HEK293 (cell line): ENCODE results near the gene TMED1.
"Not testable (repeated sequence)": the region's sequence is repeated elsewhere in the genome, so short reads cannot be mapped to it uniquely, and the experiment has no call there.

ENCODE experiments used
- CTCF ChIA-PET: fragments of 350-600 bp; formaldehyde crosslinking; extraction: SDS; loops from one replicate; lab custom pipeline; 2021; ENCODE audit warnings: antibody characterized with exemption; lab: Yijun Ruan, JAX
- POLR2A ChIA-PET: fragments of 300-600 bp; formaldehyde crosslinking; extraction: SDS; loops from one replicate; lab custom pipeline; 2020; ENCODE audit warnings: antibody characterized with exemption, inconsistent platforms; lab: Yijun Ruan, JAX
- H3K27ac ChIP-seq: fragments of 200-500 bp; sonication (Bioruptor generic); 2 replicates; pipeline ENCODE4 v1.5.1; 2014; ENCODE audit warnings: low read depth, low read length, control low read depth, inconsistent platforms; ENCODE audit errors: extremely low read depth
- H3K36me3 ChIP-seq, 2 experiments: fragments of 200-500 bp in 1 of 2; sonication (Bioruptor generic) in 1 of 2; 1 replicate in 1 of 2; 2 replicates in 1 of 2; pipeline ENCODE4 v1.5.1; 2014 to 2017; ENCODE audit warnings: inconsistent platforms in 2 of 2, low read length in 2 of 2; ENCODE audit not compliant: control insufficient read depth in 2 of 2, insufficient read depth in 1 of 2
- H3K4me1 ChIP-seq: fragments of 200-500 bp; sonication (Bioruptor generic); 2 replicates; pipeline ENCODE4 v1.5.1; 2014; ENCODE audit warnings: mild to moderate bottlenecking, low read length, inconsistent platforms; ENCODE audit not compliant: control insufficient read depth, insufficient read depth
- H3K4me3 ChIP-seq: 2 replicates; pipeline ENCODE4 v1.5.1; 2011; ENCODE audit warnings: low read depth, mild to moderate bottlenecking, control low read depth, low read length, moderate library complexity
- H3K9me3 ChIP-seq: fragments of 200-500 bp; sonication (Bioruptor generic); 2 replicates; pipeline ENCODE4 v1.5.1; 2014; ENCODE audit warnings: low read depth, low read length, inconsistent platforms; ENCODE audit not compliant: control insufficient read depth, insufficient read depth
- BCL11A ChIP-seq: fragments of 450-650 bp; formaldehyde crosslinking; IDR thresholded peaks from 2 replicates; pipeline ENCODE4 v1.5.1; 2016; ENCODE audit warnings: low read depth, missing biosample characterization, missing genetic modification characterization
- EGR2 ChIP-seq: fragments of 450-650 bp; formaldehyde crosslinking; IDR thresholded peaks from 2 replicates; pipeline ENCODE4 v1.5.1; 2016; ENCODE audit warnings: low read depth, missing biosample characterization, missing genetic modification characterization
- TSHZ1 ChIP-seq: fragments of 450-650 bp; formaldehyde crosslinking; IDR thresholded peaks from 2 replicates; pipeline ENCODE4 v1.5.1; 2016; ENCODE audit warnings: missing biosample characterization, missing genetic modification characterization, borderline replicate concordance
- ZFHX2 ChIP-seq: fragments of 450-650 bp; formaldehyde crosslinking; conservative IDR thresholded peaks from 2 replicates; pipeline ENCODE4 v1.5.1; 2016; ENCODE audit warnings: missing biosample characterization, missing genetic modification characterization
- ZNF121 ChIP-seq: fragments of 450-650 bp; formaldehyde crosslinking; IDR thresholded peaks from 2 replicates; pipeline ENCODE4 v1.5.1; 2016; ENCODE audit warnings: missing biosample characterization, missing genetic modification characterization
- ZNF148 ChIP-seq: fragments of 450-650 bp; formaldehyde crosslinking; IDR thresholded peaks from 2 replicates; pipeline ENCODE4 v1.5.0; 2017; ENCODE audit warnings: missing biosample characterization, missing genetic modification characterization, borderline replicate concordance
- ZNF449 ChIP-seq: fragments of 450-650 bp; formaldehyde crosslinking; IDR thresholded peaks from 2 replicates; pipeline ENCODE4 v1.5.1; 2017; ENCODE audit warnings: missing biosample characterization, mild to moderate bottlenecking, missing genetic modification characterization, moderate library complexity
- ZNF514 ChIP-seq: fragments of 450-650 bp; formaldehyde crosslinking; IDR thresholded peaks from 2 replicates; pipeline ENCODE4 v1.5.1; 2016; ENCODE audit warnings: missing biosample characterization, missing genetic modification characterization
- ZNF621 ChIP-seq: fragments of 450-650 bp; formaldehyde crosslinking; IDR thresholded peaks from 2 replicates; pipeline ENCODE4 v1.5.1; 2017; ENCODE audit warnings: missing biosample characterization, missing genetic modification characterization
- ZNF624 ChIP-seq: fragments of 450-650 bp; formaldehyde crosslinking; IDR thresholded peaks from 2 replicates; pipeline ENCODE4 v1.5.1; 2017; ENCODE audit warnings: missing biosample characterization, missing genetic modification characterization
- ZNF664 ChIP-seq: fragments of 450-650 bp; formaldehyde crosslinking; IDR thresholded peaks from 2 replicates; pipeline ENCODE4 v1.5.1; 2016; ENCODE audit warnings: missing biosample characterization, missing genetic modification characterization
- ZNF670 ChIP-seq: fragments of 450-650 bp; formaldehyde crosslinking; IDR thresholded peaks from 2 replicates; pipeline ENCODE4 v1.5.1; 2016; ENCODE audit warnings: missing biosample characterization, missing genetic modification characterization, low read depth
- ZNF707 ChIP-seq: fragments of 450-650 bp; formaldehyde crosslinking; IDR thresholded peaks from 2 replicates; pipeline ENCODE4 v1.5.1; 2016; ENCODE audit warnings: missing biosample characterization, missing genetic modification characterization
- ZNF768 ChIP-seq: fragments of 450-650 bp; formaldehyde crosslinking; IDR thresholded peaks from 2 replicates; pipeline ENCODE4 v1.5.1; 2018; ENCODE audit warnings: missing biosample characterization, mild to moderate bottlenecking, missing genetic modification characterization
- ZSCAN4 ChIP-seq: fragments of 450-650 bp; formaldehyde crosslinking; IDR thresholded peaks from 2 replicates; pipeline ENCODE4 v1.5.1; 2017; ENCODE audit warnings: missing biosample characterization, missing genetic modification characterization
- TF ChIP-seq, protein P1 (sequence below): fragments of 450-650 bp; formaldehyde crosslinking; IDR thresholded peaks from 2 replicates; pipeline ENCODE4 v1.5.1; 2016; ENCODE audit warnings: missing biosample characterization, missing genetic modification characterization

The TMED1 gene

DNA sequence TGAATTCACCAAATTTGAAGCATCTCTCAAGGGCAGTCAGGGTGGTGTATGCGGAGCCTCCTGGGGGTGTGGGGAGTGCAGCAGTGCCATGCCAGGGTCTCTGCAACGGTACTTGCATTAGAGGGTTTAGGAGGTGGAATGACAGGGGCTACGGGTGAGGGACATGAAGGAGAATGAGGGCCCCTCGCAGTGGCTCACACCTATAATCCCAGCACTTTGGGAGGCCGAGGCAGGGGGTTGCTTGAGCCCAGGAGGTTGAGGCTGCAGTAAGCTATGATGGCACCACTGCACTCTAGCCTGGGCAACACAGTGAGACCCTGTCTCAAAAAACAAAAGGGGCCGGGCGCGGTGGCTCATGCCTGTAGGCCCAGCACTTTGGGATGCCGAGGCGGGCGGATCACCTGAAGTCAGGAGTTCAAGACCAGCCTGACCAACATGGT, 33.9 kb upstream of the TMED1 start:
- H3K4me3 ChIP-seq, H3K4me1 ChIP-seq, H3K27ac ChIP-seq, H3K9me3 ChIP-seq: not testable (repeated sequence)
- CTCF ChIA-PET = interaction anchor here (1.2 to 3.1 kb wide), 3 partner anchors 11 to 152 kb away, joined by 3 to 15 read pairs (median 9); partner anchors contain the start of gene DNM2
- POLR2A ChIA-PET = interaction anchor here (1.9 kb wide), 1 partner anchor 34 kb away, joined by 10 read pairs; the partner anchor contains the start of gene TMED1
- H3K36me3 ChIP-seq = peaks cover 5 to 12% of the 10 kb centered on the region in 2 experiments; a peak in 2 of 3 replicates
- TF ChIP-seq ZNF121 (tag by site-specific recombination) = peak; percentile 77

DNA sequence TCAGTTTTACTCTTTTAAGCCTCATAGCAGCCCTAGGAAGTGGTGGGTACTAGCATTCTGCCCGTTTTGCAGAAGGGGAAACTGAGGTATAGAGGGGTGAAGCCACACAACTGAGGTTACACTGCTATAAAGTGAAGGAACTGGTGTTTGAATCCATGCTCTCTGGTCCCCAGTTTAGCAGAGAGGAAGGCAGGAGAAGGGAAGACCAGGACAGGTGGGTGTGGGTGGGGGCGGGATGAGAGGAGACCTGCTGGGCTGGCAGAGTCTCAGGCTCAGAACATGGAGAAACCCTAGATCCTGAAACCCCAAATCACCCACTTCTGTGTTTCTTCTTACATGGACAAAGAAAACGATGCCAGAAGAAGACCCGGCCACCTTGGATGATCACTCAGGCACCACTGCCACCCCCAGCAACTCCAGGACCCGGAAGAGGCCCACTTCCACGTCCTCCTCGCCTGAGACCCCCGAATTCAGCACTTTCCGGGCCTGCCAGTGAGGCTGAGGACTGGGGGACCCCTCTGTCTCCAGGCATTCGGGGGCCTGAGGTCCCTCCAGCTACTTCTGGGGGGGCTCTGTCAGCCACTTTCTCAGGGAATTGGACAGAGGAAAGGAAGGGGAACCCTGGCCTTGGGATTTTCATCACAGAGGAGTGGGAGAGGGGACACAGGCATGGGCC, 33.0 kb upstream of the TMED1 start:
- Histone ChIP-seq H3K27ac (no peak overlapping the region), H3K36me3 (peaks cover 0 to 3% of the 10 kb centered on the region in 2 experiments; a peak in 1 of 3 replicates), H3K4me3 (no peak overlapping the region), H3K4me1 (no peaks in the 10 kb centered on the region), H3K9me3 (no peaks in the 10 kb centered on the region)
- ChIA-PET POLR2A (interaction anchor here (0.6 kb wide), 1 partner anchor 33 kb away, joined by 4 read pairs; the partner anchor contains the start of gene TMED1), CTCF (interaction anchor here (1.1 to 3.1 kb wide), 4 partner anchors 10 to 257 kb away, joined by 3 to 15 read pairs (median 4); partner anchors contain the start of gene DNM2)
- no peak for TF ChIP-seq ZNF624
- TF ChIP-seq ZNF664 (tag by site-specific recombination) = no peak
- peak; percentile 54 for TF ChIP-seq ZFHX2 (tag by site-specific recombination)
- TF ChIP-seq TSHZ1 (tag by site-specific recombination) = no peak
- no peak for TF ChIP-seq BCL11A (tag by site-specific recombination)
- TF ChIP-seq ZNF449 (tag by site-specific recombination) = no peak
- no peak for TF ChIP-seq ZNF768 (tag by site-specific recombination)
- TF ChIP-seq, protein P1, sequence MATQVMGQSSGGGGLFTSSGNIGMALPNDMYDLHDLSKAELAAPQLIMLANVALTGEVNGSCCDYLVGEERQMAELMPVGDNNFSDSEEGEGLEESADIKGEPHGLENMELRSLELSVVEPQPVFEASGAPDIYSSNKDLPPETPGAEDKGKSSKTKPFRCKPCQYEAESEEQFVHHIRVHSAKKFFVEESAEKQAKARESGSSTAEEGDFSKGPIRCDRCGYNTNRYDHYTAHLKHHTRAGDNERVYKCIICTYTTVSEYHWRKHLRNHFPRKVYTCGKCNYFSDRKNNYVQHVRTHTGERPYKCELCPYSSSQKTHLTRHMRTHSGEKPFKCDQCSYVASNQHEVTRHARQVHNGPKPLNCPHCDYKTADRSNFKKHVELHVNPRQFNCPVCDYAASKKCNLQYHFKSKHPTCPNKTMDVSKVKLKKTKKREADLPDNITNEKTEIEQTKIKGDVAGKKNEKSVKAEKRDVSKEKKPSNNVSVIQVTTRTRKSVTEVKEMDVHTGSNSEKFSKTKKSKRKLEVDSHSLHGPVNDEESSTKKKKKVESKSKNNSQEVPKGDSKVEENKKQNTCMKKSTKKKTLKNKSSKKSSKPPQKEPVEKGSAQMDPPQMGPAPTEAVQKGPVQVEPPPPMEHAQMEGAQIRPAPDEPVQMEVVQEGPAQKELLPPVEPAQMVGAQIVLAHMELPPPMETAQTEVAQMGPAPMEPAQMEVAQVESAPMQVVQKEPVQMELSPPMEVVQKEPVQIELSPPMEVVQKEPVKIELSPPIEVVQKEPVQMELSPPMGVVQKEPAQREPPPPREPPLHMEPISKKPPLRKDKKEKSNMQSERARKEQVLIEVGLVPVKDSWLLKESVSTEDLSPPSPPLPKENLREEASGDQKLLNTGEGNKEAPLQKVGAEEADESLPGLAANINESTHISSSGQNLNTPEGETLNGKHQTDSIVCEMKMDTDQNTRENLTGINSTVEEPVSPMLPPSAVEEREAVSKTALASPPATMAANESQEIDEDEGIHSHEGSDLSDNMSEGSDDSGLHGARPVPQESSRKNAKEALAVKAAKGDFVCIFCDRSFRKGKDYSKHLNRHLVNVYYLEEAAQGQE (tag by site-specific recombination) = no peak
- no peak for TF ChIP-seq ZNF670 (tag by site-specific recombination)
- TF ChIP-seq ZNF148 (tag by site-specific recombination) = no peak
- no peak for TF ChIP-seq ZNF707 (tag by site-specific recombination)
- TF ChIP-seq ZSCAN4 (tag by site-specific recombination) = no peak
- peak; percentile 57; the same call in 1 of the 2 replicates for TF ChIP-seq EGR2 (tag by site-specific recombination)
- TF ChIP-seq ZNF514 (tag by site-specific recombination) = no peak
- no peak for TF ChIP-seq ZNF621 (tag by site-specific recombination)
